Colonic mucosa (tissue), 4 donors: ENCODE measurements around the gene ZDHHC17. TPM values are rescaled to one million over a fixed set of nuclear protein-coding genes. Genes with fewer than 3 reads are reported as not detected.

Experiments used
- DNase-seq: peaks from one replicate; pipeline ENCODE4 v3.0.0-alpha.2; 2020
- H3K27ac ChIP-seq: fragments of 200-600 bp; one replicate; pipeline ENCODE4 v1.8.0; 2021
- H3K27me3 ChIP-seq: fragments of 200-600 bp; one replicate; pipeline ENCODE4 v1.8.0; 2021
- H3K36me3 ChIP-seq: fragments of 200-600 bp; one replicate; pipeline ENCODE4 v1.8.0; 2021
- H3K4me1 ChIP-seq: fragments of 200-600 bp; one replicate; pipeline ENCODE4 v1.8.0; 2021; ENCODE audit warnings: mild to moderate bottlenecking
- H3K4me3 ChIP-seq: fragments of 200-600 bp; one replicate; pipeline ENCODE4 v1.8.0; 2021
- H3K9ac ChIP-seq, 2 donors: one replicate each; pipeline ENCODE4 v1.7.0; 2013; ENCODE audit warnings: control low read depth in 2 of 2, low read depth in 2 of 2, low read length in 2 of 2
- H3K9me3 ChIP-seq: fragments of 200-600 bp; one replicate; pipeline ENCODE4 v1.8.0; 2021
- CTCF ChIP-seq: fragments of 200-600 bp; IDR thresholded peaks from one replicate; pipeline ENCODE4 v1.8.0; 2022; ENCODE audit warnings: antibody characterized with exemption, mild to moderate bottlenecking
- intact Hi-C: fragments of 100-400 bp; cut with DNase I; formaldehyde crosslinking; loops from one replicate; pipeline ENCODE4 v1.14.1; 2022
- total RNA-seq, 2 donors: library from RNA; stranded (reverse); fragmentation: NEBNext Ultra II Directional in 1 of 2; extraction: Animal tissue kit (Norgen Biotek cat#: 25700) in 1 of 2; gene quantifications; one replicate each; pipeline ENCODE4 v1.2.1, GENCODE V29; 2021
- donor health status: healthy.
- donor health status: DM: no; HTN: no; CAD: no.
- donor health status: DM: no; HTN: no; CAD: no.

Gene ZDHHC17
- total RNA-seq, 2 donors from 2014 or later: 15.7 to 16.6 TPM

GRCh38 chr12:76739896-76740295 is 24.0 kb upstream of the ZDHHC17 start:
- Histone ChIP-seq H3K27me3 (no peaks in the 10 kb centered on the region), H3K36me3 (no peaks in the 10 kb centered on the region), H3K9me3 (no peaks in the 10 kb centered on the region), H3K4me1 (no peaks in the 10 kb centered on the region), H3K27ac (no peak overlapping the region), H3K4me3 (no peak overlapping the region), H3K9ac (no peak overlapping the region)
- no peak for TF ChIP-seq CTCF
- intact Hi-C loops: no loop called here
- no peak for DNase-seq

DNA sequence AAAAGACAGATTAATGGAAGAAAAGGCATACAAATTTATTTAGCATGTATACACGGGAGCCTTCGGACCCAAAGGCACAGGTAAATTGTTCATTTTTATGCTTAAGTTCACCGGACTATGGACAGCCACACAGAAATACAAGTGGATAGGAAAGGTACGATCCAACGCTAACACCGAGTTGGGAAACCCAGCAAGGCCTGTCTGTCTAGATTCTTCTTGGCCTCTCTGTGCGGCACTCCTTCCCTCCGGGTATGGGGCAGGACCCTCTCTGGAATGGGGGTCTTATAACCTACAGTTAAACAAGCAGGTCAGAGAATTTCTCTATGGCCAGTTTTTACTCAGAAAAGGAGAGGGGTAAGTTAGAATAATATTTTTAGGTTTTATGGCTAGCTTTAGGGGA is 23.4 kb upstream of the ZDHHC17 start:
- Histone ChIP-seq H3K27me3 (no peaks in the 10 kb centered on the region), H3K36me3 (no peaks in the 10 kb centered on the region), H3K4me1 (no peaks in the 10 kb centered on the region), H3K27ac (no peak overlapping the region), H3K9ac (no peak overlapping the region), H3K9me3 (no peaks in the 10 kb centered on the region), H3K4me3 (no peak overlapping the region)
- no peak for TF ChIP-seq CTCF
- DNase-seq: no peak
- intact Hi-C loops: no loop called here

- no peak for DNase-seq
- Histone ChIP-seq H3K9me3 (no peaks in the 10 kb centered on the region), H3K36me3 (no peaks in the 10 kb centered on the region), H3K27ac (no peak overlapping the region), H3K27me3 (no peaks in the 10 kb centered on the region), H3K4me3 (no peak overlapping the region), H3K4me1 (no peaks in the 10 kb centered on the region), H3K9ac (no peak overlapping the region)
- TF ChIP-seq CTCF: no peak
- intact Hi-C loops: no loop called here
These were observed 18.6 kb upstream of the ZDHHC17 start for GRCh38 chr12:76745343-76745742.

- no peak overlapping the region for H3K4me3 ChIP-seq
These were observed 17.4 kb upstream of the ZDHHC17 start for GRCh38 chr12:76746516-76746915.

DNA sequence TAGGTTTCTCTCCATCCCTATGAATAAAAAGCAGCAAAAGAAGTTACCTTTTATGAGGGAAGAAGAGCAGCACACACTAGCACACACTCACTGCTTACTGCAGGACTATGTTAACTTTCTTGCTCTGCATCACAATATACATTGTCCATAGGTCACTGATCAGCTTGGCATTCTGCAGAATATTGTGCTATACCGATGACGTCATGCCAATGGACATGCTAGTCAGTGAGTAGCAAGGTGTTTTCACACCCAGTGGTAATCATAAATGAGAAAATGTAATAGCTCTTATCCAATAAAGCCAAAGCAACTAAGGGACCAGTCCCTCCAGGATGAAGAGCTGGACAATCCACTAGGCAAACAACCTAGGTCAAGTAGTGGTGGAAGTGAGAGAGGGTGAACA is 16.7 kb upstream of the ZDHHC17 start:
- Histone ChIP-seq H3K9me3 (no peaks in the 10 kb centered on the region), H3K4me3 (no peak overlapping the region), H3K27me3 (no peaks in the 10 kb centered on the region), H3K27ac (no peak overlapping the region), H3K9ac (no peak overlapping the region), H3K36me3 (no peaks in the 10 kb centered on the region), H3K4me1 (no peaks in the 10 kb centered on the region)
- DNase-seq: no peak
- intact Hi-C loops: no loop called here
- no peak for TF ChIP-seq CTCF

More at GRCh38 chr12:76746516-76746915, 17.4 kb upstream of the ZDHHC17 start:
- Histone ChIP-seq H3K36me3 (no peaks in the 10 kb centered on the region), H3K9me3 (no peaks in the 10 kb centered on the region), H3K27ac (no peak overlapping the region), H3K4me1 (no peaks in the 10 kb centered on the region), H3K27me3 (no peaks in the 10 kb centered on the region), H3K9ac (no peak overlapping the region)
- intact Hi-C loops: no loop called here
- no peak for DNase-seq
- no peak for TF ChIP-seq CTCF
